HG03432 (cell line): ENCODE measurements around the gene PRRC2B.

ENCODE experiments used
- ATAC-seq: cut with Tn5 transposase; IDR thresholded peaks from one replicate; pipeline ENCODE4 v1.9.1; 2021; ENCODE audit warnings: mild to moderate bottlenecking, moderate library complexity; ENCODE audit not compliant: unreplicated experiment

The PRRC2B gene

DNA sequence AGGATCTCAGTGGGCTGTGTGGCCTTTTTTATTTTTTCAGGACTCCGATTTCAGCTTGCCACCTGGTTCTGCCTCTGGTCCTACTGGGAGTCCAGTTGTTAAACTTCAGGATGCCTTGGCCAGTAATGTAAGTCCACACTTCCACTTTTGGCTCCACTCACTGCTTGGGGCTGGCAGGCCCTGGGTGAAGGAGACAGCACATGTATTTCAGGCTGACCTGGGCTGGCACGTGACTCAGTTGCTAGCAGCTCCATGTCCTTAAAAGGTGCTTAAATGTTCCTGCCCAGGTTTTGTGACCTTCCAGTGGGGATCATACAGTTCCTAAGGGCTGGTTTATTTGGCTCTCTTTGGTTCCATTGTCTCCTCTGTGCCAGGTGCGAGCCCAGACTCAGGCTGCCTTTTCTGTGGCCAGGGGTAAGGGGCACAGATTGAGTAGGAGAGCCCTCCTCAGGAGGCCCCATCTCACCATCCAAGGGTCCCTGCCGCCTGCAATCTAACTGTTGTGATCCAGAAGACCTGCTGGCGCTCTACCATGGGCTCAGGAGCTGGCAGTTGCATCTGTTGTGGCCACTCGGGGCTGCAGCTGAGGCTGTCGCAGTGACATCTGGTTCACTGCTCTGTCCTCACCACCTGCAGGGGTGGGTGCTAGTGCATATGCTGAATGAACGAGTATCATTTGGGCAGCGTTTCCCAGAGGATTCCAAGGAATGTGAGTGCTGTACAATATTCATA, 89.6 kb downstream of the PRRC2B start:
- no peak for ATAC-seq

DNA sequence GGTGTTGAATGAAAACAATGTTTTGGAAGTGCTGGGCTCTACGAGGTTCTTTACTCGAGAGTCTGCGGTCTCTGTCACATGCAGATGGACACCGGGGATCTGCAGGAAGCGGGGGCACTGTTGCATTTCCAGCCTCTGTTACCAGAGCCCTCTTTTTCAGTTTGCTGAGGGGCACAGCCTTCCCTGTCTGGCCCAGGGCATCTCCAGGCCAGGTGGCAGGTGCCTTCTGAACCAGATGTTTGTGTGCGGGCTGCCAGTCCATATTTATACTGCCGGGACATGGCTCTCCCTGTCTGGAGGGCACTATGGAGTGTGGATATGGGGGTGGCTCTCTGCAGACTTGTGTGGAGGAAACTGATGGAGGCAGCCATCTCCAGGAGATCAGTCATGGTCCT, 90.2 kb downstream of the PRRC2B start:
- no peak for ATAC-seq

DNA sequence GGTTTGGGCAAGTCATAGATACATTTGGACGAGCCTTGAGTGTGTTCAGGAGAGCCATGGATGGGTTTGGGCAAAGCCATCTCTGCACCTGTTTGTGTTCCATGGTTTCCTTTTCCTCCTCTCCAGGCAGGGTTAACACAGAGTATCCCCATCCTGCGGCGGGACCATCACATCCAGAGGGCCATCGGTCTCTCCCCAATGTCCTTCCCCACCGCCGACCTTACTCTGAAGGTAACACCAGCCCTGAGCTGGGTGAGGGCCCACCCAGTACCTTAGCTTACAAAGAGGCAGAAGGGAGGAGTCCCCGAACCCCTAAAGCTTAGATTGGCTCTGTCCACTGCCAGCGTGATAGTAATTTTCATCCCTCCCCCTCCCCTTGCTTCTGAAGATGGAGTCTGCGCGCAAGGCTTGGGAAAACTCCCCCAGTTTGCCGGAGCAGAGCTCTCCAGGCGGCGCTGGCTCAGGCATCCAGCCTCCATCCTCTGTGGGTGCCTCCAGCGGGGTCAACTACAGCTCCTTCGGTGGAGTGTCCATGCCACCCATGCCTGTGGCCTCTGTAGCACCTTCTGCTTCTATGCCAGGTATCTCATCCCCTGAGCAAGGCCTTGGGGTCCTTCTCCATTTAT, 90.8 kb downstream of the PRRC2B start:
- ATAC-seq, result no peak

DNA sequence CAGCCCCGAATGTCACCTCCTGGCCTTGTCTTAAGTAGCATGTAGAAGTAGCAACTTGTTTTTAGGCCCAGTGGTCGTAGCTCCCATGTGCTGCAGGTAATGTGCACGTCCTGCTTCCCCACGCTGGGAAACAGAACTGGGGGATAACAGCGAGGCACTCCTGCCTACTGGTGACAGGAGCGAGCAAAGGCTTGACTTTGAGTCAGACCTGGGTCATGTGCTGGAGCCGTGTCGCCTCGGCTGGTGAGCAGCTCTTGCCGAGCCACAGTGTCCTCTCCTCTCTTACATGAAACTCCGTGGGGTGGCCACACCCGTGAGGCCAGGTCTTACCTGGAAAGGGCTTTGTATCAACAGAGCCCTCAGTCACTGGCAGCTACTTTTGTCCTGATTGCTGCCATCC, 91.3 kb downstream of the PRRC2B start:
- ATAC-seq, result no peak

DNA sequence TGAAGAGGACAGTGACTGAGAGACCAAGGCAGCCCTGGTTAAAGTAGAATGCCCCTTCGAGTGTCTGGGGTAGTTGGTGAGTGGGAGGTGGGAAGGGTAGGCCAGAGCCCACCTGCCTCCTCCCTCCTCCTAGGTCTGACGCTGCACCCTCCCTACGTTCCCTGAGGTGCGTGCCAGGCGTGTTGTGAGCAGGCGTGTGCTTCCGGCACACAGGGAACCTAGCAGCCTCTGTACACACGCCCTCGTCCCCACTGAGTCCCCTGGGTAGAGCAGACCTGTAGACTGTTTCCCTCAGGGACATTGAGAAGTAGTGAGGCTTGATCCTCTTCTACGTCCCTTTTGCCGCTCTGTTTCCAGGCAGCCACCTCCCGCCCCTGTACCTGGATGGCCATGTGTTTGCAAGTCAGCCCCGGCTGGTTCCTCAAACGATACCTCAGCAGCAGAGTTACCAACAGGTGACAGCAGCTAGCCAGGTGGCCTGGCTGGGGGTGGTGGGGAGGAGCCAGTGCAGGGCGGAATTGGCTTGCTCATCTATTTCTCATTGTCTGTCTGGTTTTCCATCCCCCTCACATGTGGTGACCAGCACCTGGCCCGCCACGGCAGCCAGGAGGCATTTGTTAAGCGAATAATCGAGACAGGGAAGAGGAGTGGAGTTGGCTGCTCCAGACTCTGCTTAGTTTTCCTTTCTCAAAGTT, 92.0 kb downstream of the PRRC2B start:
- ATAC-seq, result no peak

DNA sequence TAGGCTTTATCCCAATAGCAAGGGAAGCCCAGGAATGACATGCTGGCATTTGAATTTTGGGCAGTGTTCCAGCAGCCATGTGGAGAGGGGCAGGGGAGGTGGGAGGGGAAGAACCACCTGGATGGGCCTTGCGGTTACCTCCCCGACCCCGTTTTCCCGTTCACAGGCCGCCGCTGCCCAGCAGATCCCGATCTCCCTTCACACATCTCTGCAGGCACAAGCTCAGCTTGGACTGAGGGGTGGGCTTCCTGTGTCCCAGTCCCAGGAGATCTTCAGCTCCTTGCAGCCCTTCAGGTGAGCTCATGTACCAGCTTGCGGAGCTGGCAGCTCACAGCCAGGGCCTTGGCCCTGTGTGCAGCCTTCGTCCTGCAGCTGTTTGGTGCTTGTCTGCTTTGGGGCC, 93.1 kb downstream of the PRRC2B start:
- no peak for ATAC-seq

DNA sequence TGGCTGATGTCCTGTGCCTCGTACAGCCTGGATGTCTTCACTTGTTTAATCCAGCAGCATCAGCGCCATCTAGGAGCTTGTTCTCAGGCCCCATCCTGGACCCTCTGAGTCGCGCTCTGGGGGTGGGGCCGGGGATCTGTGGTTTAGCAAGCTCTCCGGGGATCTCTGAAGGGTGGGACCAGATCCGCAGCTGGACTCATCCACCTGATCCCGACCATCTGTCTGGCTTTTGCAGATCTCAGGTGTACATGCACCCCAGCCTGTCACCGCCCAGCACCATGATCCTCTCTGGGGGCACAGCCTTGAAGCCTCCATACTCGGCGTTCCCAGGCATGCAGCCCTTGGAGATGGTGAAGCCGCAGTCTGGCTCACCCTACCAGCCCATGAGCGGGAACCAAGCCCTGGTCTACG, 93.7 kb downstream of the PRRC2B start:
- no peak for ATAC-seq

DNA sequence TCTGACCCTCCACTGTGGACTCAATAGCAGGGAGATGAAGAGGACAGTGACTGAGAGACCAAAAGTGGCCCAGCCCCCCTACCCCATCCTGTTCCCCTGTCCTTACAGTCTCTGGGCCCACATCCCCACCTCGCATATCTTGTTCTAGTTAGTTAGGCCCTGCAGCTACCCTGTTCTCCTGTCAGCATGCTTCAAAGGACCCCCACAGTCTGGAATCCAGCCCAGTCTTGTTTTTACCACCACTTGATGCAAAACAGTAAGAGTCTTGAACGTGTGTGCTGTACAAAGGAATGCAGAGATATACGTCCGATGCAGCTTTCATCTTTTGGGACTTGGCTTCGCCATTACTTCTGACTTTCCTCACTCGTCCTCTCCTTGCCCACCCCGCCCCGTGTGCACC, 96.6 kb downstream of the PRRC2B start:
- no peak for ATAC-seq

DNA sequence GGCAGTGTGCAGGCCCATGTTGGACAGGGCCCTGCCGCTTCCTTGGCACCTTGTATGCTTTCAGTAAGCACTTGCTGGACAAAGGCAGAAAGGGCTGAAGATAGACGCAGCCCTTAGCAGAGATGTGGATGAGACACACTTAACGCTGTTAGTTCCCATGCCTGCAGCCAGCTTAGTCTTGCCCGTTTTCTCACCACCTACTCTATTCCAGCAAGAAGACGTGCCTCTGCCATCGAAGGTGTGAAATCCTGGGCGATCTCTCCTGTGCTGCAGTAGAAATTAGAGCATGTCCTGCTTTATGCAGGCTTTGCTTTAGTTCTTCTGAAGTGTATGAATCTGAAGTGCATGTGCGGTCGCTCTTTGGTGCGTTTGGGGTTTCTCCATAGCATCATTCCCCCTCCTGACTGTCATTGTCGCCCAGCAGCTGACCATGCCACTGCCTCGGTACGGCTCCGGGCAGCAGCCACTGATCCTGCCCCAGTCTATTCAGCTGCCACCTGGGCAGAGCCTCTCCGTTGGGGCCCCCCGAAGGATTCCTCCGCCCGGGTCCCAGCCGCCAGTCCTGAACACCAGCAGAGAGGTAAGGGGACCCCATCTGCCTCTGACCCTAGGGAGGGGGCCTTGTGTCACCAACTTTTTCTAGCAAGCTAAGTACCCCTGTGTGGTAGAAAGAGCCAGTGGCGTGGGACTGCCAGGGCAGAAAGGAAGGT, 97.3 kb downstream of the PRRC2B start:
- ATAC-seq, result no peak

DNA sequence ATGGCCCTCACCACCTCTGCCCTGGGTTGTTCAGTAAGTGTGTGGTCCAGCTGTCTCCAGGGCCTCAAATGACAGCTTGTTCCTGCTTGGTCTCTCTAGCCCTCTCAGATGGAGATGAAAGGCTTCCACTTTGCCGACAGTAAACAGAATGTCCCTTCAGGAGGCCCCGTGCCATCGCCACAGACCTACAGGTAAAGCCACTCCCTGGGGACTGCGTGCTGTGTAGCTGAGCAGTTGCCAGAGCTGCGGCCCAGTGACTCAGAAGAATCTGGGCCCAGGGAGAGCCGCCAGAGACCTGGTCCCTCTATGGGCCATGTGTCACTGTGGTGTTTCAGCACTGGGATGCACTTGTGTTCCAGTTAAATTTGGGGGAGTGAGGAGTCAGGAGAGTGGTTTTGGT, 98.2 kb downstream of the PRRC2B start:
- no peak for ATAC-seq

DNA sequence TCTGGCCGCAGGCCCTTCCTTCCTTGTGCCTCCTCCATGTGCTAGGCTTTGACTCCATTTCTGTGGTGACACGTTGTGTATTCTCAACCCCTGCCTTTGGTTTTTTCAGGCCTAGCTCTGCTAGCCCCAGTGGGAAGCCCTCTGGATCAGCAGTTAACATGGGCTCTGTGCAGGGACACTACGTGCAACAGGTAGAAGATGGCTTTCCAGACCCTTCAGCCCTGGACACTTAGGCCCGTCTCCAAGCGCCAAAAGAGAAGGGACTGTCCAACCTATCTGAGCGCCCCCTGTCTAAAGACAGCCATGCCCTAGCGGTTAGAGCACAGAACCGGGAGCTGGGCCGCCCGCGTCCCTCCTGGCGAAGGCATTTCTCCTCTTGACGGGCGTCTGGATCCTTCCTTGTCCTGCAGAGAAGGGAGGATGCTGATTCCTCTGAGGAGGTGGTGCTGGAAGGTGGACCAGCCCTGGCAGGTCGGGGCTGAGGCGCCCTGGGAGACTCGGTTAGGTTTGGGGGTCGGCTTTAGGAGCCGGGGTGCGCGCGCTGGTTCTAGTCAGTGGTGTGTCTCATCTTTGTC, 100.5 kb downstream of the PRRC2B start:
- no peak for ATAC-seq

DNA sequence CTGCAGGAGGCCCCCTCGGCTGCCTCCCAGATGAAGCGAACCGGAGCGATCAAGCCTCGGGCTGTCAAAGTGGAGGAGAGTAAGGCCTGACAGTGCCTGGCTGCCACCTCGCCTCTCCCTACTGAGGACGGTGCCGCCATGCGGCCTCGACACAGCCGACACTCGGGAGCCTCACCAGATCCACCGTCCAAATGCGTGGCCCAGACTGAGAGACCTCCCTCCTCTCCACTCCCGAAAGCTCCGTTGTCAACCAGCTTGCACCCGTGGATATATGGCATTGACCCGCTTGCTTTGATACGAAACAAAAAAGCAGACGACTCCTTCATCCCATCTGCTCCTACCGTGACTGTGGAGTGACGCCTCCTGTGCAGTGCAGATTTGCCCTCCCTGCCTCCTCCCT, 101.9 kb downstream of the PRRC2B start:
- ATAC-seq, result no peak

DNA sequence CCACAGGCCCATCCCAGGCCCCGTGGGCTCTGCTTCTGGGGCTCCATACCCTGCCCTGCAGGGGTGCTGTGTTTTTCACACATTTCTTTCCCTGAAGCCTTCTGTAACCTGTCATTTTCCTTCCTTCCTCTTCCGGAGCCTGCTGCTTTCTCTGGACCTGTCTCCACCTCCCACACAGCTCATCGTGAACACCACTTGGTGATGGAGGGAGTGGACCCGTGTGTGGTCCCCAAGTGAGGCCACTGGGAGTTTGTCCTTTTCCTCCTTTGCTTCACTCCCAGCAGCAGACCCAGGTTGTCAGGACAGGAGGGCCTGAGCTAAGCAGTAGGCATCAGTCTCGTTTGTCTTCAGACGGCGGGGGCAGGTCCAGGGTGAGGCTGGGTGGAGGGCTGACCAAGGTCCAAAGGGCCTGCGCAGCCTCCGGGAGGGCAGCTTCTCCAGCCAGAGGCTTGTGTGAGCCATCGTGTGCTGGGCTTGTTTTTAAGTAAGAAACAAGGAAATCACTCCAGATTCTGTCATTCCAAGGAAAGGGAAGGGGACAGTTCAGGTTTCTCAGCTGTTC, 103.0 kb downstream of the PRRC2B start:
- no peak for ATAC-seq

DNA sequence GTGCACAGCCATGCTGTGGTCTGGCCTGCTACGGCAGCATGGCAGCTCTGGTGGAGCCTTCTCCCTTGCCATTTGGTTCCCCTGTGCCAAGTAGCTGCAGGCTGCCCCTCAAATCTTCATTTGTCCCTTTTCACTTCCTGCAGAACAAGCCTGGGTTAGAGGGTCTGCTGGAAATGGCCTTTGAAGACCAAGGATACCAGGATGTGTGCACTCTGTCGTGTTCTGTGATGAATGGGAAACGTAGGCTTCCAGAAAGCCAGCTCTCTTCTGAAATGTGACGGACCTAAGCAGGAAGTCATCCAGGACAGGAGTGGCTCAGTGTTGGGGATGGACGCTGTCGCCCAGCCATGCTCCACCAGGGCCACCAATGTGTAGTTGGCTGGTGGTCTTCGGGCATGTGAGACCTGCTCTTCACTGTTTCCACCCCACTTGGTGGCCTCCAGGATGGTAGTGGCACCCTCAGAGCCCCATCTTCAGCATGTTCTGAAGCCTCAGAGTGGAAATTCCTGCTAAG, 105.4 kb downstream of the PRRC2B start:
- no peak for ATAC-seq

DNA sequence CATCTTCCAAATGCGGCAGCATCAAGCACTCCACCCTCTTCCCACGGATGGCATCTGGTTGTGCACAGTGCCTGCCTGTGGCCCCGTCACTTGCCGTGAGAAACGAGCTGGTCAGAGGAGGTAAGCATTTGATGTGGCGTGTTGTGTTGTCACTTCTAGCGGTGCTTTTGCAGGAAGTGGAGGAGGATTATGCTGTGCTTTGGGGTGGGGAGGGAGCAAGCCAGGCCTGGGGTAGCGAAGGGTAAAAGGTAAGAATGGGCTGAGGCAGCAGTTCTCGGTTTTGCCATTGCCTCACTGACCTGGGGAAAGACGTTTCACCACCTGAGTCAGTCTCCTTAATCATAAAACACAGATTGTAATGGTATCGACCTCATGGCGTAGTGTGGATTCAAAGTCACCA, 106.5 kb downstream of the PRRC2B start:
- ATAC-seq, result no peak

DNA sequence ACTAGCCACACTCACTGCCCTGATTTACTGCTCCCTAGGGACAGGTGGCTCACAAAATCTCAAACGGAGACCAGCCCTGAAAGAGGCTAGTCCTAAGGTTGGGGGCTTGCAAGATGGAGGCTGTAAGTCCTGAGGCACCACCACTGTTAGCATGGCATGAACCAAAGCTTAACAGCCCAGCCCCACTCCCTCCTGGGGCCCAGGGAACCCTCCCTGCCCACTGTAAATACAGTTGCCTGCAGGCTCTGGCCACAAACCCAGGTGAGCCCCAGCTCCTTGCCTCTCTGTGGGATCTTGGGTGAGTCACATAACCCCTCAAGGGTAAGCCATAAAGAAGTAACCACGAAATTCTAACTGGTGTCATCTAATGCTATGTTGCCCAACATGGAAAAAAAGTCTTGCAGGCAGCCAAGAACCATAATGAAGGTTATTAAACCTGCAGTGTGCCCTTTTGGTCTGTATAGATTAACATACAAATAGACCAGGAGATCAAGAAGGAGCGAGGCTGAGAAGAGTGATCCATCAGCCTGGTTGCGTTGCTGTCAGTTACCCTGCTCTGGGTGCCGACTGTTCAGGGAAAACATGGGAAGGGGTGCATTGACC, 107.2 kb downstream of the PRRC2B start:
- no peak for ATAC-seq

DNA sequence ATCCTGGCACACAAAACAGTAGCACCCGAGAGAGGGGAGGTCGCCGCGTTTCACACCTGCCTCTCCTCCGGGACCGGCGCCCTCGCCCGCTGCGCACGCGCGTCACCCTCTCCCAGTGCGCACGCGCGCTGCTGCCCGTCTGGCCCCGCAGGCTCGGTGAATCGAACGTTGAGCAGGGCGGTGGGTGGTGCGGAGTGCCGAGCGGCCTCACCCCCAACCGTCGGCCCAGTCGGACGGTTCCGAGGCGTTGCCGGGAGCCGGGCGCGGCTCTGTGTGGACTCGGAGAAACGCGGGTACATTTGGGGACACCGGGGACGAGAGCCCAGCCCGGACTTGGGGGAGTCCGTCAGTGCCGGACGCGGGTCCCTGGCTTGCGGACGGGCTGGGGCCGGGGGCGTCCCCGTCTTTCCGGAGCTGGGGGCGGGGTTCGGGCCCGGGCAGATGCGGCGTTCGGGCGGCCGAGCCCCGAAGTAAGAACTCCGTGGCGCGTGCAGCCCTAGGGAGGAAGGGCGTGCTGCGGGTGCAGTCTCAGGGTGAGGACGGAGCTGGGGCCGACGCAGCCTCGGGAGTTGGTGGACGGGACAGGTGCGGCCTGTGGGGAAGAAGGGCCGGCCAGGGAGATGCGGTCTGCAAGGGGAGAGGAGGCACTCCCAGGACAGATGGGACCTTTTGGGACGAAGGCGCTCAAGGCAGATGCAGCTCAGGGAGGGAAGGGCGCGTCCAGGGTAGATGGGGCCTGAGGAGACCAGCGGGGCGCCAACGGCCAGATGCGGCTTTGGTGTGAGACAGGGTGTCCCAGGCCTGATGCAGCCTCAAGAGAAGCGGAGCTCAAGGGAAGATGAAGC, 109.1 kb downstream of the PRRC2B start, which contains the start of gene POMT1:
POMT1 (plus strand) TSS at position 138 of the 845 bp plus-strand sequence. CDS start 1,301 bp downstream, outside the sequence.
- ATAC-seq, result peak; percentile 89

DNA sequence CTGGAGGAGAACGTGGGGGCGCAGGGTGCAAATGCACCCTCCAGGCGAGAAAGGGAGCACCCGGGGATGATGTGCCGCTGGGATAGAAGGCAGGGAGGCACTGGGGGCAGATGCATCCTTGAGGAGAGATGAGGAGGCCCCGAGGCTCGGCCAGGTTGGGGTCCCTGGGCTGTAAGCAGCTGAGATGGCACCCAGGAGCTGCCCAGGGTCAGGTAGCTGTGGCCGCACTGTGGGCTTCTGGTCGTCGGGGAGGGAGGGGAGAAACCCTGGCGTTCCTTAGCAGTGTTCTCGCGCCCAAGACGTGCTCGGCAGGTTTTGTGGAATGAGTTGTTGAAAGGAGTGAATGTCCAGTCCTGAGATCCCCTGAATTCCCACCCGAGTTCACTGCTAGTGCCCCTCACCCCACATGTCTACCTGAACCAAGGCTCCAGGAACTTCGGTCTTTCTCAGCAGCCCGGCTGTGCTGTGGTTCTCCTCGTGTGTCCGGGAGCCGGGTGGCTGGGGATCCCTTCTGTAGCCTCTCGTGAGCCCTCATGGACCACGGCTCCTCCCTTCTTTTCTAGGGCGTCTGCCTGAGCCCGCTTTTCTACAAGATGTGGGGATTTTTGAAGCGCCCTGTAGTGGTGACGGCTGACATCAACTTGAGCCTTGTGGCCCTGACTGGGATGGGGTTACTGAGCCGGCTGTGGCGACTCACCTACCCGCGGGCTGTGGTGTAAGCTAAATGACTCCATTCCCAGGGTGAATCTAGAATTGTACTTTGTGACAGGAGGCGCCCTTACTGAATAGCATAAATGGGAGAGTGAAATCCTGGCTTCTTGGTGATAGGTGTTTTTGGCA, 110.0 kb downstream of the PRRC2B start:
- ATAC-seq, result no peak
